ENCODE results near the gene STRIP1. TPM values are rescaled to one million over a fixed set of nuclear protein-coding genes. Genes with fewer than 3 reads are reported as not detected.

The STRIP1 gene
- total and polyA plus RNA-seq, 4 donors, result 5.8 to 22.8 (median 13.2) TPM

- H3K4me1 ChIP-seq (ENCODE audit: control insufficient read depth in 4 of 4, insufficient read depth in 4 of 4, low read length in 3 of 4), result peaks cover 0 to 3% (median 1%) of the 10 kb centered on the region in 4 donors
- no peak overlapping the region for H3K4me3 ChIP-seq (ENCODE audit: low read depth in 1 of 3, low read length in 3 of 3)
- no peak for TF ChIP-seq YY1 (IDR thresholded peaks at IDR 0.05)
- TF ChIP-seq MAX (IDR thresholded peaks at IDR 0.05), result no peak
- no peak for TF ChIP-seq HNF4G (IDR thresholded peaks at IDR 0.05)
- TF ChIP-seq RXRA (IDR thresholded peaks at IDR 0.05), result no peak
- TF ChIP-seq CTCF (IDR thresholded peaks at IDR 0.05; ENCODE audit: low read depth, low read length, missing input control), result no peak
- TF ChIP-seq REST (IDR thresholded peaks at IDR 0.05), result no peak
- no peak for TF ChIP-seq NR2F2 (IDR thresholded peaks at IDR 0.05)
- no peak for TF ChIP-seq JUND (IDR thresholded peaks at IDR 0.05)
- no peak for TF ChIP-seq GABPA (IDR thresholded peaks at IDR 0.05 in 1 of 2, conservative IDR thresholded peaks at IDR 0.05 in 1 of 2)
- no peak for TF ChIP-seq RAD21 (IDR thresholded peaks at IDR 0.05)
- TF ChIP-seq FOXA2 (IDR thresholded peaks at IDR 0.05), result no peak
- no peak for TF ChIP-seq HNF4A (conservative IDR thresholded peaks at IDR 0.05)
- no peak for TF ChIP-seq ZBTB33 (IDR thresholded peaks at IDR 0.05)
- no peak for TF ChIP-seq ATF3 (IDR thresholded peaks at IDR 0.05)
- TF ChIP-seq SP1 (IDR thresholded peaks at IDR 0.05), result no peak
- TF ChIP-seq FOXA1 (IDR thresholded peaks at IDR 0.05), result no peak
- TF ChIP-seq TAF1 (conservative IDR thresholded peaks at IDR 0.05), result no peak
- no peak for TF ChIP-seq EGR1 (IDR thresholded peaks at IDR 0.05; ENCODE audit: low read depth in 2 of 2)
- H3K27ac ChIP-seq (ENCODE audit: low read depth in 1 of 2, low read length in 2 of 2), result no peak overlapping the region
- 79% methylated on average over 2 of the region's 2 CpGs for WGBS
- H3K36me3 ChIP-seq (ENCODE audit: control insufficient read depth in 4 of 4, insufficient read depth in 3 of 4, low read depth in 1 of 4, low read length in 3 of 4), result peaks cover 16 to 81% (median 69%) of the 10 kb centered on the region in 4 donors
- no peaks in the 10 kb centered on the region for H3K27me3 ChIP-seq (ENCODE audit: control insufficient read depth in 4 of 4, insufficient read depth in 4 of 4, low read length in 3 of 4)
- H3K9me3 ChIP-seq (ENCODE audit: control insufficient read depth in 4 of 4, low read length in 3 of 4), result no peaks in the 10 kb centered on the region
- no peak for DNase-seq (ENCODE audit: low spot score)
- H3K9ac ChIP-seq (ENCODE audit: low read depth in 1 of 2, low read length in 2 of 2), result no peak overlapping the region
Observed at GRCh38 chr1:110051262-110051648, 16.8 kb downstream of the STRIP1 start.
